Islet of Langerhans (tissue), 1 donor: Measurements from ENCODE around the gene XPA.

Experiments
- FAIRE-seq: peaks from one replicate; lab custom pipeline; 2011; peaks lifted over from hg19 to GRCh38; lab: Jason Lieb, UNC

XPA gene

DNA sequence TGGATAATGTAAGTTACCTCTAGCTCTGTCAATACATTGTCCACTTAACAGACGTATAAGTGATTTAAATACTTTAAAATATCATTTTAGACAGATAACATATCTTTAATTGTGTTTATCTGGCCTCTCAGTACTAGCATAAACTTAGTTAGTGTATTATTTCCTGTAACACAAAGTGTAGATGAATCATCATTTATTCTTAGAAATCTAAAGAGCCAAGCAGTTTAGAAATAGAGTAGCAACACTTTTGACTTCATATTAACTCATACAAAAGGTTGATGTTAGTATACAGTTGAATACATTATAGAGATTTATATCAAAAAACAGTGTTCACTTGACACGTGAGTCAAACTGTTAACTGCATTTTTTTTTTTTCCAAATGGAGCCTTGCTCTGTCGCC is 45.5 kb downstream of the XPA start:
- no peak for FAIRE-seq

DNA sequence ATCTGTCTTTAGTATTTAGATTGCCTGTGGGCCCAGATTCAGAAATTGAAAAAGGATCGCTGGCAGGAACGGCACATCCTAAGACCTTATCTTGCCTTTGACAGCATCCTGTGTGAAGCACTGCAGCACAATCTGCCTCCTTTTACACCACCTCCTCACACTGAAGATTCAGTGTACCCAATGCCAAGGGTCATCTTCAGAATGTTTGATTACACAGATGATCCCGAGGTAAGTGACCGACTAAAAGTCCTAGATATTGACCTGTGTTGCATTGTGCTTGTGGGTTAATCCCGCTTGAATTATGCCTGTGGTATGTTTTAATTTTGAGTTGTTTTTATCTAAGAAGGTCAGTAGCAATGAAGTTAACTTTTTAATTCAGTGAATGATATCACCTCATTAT is 49.1 kb downstream of the XPA start:
- FAIRE-seq: no peak

DNA sequence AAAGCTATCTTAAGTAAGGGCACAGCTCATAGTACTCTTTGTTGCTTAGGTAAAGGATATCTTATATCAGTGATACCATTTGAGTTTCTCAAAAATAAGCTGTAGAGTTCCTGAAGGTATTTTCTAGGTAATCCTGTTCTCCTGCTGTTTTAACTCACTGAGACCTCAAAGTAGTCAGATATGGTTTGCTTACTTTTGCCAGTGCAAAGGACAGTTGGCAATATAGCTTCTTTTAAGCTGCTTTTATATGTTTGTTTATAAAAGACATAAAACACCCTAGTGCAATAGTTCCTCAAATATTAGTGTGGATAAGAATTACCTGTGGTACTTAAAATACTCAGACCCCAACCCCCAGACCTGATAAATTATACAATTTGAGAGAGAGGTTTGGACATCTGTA is 51.4 kb downstream of the XPA start:
- FAIRE-seq: no peak

DNA sequence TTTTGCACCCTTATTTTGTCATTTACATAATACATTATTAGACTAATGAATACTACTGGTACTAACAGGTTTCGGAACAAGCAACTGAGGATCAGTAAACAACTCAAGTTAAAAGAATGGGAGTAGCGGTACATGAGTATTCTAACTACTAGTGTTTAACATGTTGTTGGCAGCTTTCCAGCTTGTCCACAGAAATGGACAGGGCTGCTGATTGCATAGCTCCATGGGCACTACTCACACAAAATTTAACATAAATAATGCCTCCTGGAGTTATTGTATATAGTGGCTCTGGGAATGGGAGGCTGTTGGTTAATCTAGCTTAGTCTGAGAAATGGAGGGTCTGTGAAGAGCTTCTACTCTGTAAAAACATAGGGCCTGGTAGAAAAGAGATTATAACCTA is 56.8 kb downstream of the XPA start:
- no peak for FAIRE-seq

DNA sequence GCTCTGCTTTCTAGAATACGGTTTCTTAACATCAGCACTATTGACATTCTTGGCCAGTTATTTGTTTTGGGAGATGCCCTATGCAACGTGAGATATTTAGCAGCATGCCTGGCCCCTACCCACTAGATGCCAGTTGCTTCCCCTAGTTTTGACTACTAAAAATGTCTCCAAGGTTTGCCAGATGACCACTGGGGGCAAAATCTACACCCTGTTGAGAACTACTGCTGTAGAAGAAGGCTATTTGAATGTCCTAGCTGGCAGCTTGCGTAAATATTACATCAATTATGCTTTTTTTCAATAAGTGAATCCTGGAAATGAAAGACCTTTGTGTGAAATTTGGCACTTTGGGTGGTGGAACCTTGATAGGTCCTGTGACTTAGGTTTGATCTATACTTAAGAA is 58.5 kb downstream of the XPA start:
- FAIRE-seq: no peak

DNA sequence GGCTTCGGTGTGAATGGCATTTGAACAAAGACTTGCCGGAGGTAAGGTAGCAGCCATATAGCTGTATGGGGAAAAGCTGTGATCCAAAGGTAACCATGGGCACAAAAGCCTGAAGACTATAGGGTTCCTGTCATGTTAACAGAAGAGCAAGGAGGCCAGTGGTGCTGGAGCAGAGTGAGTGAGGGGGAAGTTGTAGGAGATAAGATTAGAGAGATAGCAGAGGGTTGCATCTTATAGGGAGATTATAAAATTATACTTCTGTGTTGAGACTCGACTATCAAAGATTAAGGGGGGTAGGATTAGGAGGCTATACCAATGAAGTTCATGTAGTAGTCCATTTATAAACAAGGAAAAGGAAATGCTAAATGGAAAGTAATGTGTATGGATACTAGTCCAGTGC is 60.2 kb downstream of the XPA start:
- no peak for FAIRE-seq

DNA sequence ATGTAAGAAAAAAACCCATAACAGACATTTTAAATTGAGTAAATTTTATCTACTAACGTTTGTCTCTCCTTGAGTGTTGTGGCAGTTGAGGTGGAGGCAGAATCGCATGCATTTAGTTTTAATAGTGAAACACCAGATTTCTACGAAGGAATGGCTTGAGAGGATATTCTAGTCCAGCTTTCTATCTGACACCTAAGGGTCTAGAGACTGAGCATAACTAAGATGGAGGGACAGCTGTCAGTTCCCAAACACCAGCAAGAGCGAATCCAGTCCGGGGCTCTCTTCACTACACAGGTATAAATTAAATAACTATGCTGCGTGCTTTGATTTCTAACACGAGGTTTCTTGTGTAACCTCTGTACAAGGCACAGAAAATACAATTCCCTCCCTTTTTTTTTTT is 62.1 kb downstream of the XPA start:
- FAIRE-seq: no peak

DNA sequence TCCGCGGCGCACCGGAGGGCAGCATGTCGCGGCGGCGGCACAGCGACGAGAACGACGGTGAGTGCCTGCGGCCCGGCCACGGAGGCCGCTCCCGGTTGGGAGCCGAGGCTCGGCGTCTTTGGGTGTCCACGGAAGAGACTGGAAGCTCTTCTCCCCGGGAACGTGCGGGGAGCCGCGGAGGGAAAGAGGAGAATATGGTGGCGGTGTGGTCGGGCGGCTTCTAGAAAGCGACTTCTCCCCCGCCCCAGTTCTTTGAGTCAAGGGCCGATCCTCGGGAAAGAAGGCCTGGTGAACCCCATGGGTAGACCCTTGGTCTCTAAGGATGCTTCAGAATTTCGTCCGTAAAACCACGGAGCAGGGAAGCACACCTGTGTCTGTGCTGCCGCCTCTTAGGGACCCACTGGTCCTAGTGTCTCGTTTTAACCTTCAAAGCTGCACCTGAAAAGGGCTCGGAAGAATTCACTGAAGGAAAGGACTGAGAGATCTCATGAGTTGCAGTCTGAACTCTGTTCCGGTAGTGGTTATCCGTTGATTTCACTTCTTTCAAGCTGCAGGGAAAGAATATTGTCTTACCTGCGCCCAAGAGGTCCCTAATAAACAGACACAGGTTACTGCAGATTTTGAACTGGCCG is 63.2 kb downstream of the XPA start:
- FAIRE-seq: no peak

DNA sequence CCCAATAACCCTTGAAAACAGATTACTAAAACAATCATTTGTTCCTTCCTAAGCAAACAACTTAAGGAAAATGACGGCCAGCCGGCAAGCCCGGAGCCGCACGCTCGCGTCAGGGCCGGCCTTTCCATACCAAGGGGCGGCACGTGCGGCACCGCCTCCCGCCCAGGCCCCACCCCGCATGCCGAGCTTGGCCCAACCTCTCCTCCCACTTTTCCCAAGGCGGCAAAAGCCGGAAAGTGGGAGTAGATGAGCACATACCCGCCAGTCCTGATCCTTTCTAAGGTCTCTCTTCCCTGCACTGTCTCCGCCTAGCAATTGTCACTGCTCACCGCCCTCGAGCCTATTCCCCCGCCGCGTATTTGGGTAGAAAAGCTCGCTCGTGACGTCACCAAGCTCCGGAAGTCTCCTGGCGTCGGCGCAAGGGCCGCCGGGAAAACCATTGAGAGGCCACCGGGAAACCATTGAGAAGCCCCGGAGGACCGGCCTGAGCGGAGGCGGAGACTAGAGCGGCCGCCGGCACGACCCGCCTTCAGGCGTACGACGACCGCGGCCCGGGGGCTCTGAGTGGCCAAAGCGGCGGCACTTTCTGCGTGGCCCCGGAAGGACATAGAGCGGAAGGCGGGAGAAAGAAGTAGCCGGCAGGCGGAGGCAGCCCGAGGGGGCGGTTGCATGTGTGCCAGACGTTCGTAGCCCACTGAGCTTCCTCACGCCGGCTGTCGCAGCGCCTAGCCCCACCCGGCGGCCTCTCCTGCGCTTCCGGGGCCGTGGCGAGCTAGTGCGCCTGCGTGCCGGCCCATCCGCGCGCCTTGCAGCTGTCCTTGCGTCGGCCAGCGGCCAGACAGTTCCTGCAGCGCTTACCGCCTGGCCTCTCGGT is 63.9 kb downstream of the XPA start, which contains the start of the genes NCBP1 and TSTD2:
Gene NCBP1 (plus strand): TSS at position 837 of the 874 bp plus-strand sequence. CDS start 61 bp downstream, outside the sequence.
Gene TSTD2 (minus strand): TSS at position 384 of the 874 bp plus-strand sequence. CDS start 5,806 bp downstream, outside the sequence.
- FAIRE-seq: no peak

DNA sequence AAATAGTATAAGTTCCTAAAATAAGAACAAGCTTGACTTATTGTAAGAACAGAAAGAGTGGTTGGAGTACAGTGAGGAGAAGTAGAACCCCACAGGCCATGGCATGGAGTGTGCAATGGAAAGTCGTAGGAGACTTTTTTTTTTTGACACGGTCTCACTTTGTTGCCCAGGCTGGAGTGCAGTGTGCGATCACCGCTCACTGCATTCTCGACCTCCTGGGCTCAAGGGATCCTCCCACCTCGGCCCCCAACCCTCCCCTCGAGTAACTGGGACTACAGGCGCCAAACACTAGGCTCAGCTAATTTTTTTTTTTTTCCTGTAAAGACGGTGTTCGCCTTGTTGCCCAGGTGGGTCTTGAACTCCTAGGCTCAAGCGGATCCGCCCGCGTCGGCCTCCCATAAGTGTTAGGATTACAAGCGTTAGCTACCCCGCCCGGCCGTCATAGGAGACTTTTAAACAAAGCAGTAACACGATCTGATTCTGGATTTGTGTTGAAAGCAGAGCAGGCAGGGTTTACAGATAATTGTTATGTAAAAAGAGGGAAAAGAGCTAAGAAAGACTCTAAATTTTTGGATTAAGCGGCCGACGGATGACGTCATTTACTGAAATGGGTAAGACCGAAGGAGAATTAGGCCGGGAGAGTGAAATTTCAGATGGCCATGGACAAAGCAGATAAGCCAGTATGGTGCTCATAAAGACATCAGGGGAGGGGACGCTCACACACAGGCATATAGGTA is 64.7 kb downstream of the XPA start:
- FAIRE-seq: no peak

DNA sequence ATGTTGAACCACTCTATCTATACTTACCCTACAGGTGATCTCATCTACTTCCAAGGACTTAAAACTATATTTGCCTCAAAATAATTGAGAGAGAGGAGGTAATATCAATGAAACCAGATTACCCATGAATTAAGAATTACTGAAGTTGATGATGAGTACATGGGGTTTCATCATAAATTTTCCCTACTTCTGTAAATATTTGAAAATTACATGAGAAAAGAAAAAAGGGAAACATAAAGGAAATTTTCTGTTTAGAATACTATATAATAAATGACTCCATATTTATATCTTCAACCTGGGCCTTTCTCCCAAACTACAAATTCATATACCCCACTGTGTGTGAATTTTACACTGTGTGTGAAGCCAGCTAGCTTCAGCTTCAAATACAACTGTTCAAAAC is 66.5 kb downstream of the XPA start:
- FAIRE-seq: no peak

DNA sequence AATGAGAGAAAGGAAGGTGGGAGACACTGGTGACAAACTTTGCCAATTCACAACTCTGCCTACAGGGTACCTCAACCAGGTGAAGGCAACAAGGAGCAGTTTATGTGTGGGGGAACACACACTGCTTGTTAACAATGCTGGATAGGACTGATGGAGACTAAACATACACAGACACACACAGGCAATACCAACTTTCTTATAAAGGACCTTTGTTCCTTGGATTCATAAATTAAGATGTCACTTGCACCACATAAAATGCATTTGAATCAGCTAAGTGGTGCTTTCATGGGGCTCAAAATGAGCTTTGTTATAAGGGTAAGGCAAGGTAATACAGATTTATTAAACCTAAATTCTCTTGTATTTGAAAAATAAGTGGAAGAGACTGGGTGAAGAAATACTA is 68.0 kb downstream of the XPA start:
- no peak for FAIRE-seq

DNA sequence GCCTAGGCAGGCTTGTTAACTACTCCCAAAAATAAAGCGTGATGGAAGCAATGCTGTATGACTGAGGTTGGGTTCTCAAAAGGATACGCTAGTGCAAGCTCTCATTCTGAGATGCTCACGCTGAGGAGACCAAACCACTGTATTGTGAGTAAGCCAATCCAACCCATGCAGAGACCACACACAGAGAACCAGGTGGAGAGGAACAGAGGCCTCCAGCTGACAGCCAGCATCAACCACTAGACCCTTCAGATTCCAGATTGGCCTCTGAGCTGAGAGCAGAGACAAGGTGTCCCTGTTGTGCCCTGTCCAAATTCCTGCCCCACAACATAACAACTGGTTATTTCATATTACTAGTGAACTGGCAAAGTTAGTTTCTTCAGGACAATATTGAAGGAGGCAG is 68.5 kb downstream of the XPA start:
- FAIRE-seq: no peak

DNA sequence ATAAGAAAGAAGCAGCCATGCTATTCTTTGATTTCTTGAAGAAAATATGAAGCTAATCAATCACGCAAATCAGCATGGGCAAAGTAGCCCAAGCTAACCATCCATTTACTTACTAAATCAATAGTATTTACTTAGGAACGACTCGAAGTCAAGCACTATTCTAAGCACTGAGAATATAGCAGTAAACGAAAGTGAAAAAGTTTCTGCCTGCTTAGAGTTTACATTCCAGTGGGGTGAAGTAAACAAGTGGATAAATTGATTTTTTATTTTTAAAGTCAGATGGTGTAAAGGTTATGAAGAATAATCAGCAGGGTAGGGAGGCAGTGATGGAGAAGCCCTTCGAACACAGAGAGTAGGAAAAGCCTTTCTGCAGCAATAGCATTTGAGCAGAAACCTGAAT is 69.5 kb downstream of the XPA start:
- no peak for FAIRE-seq

DNA sequence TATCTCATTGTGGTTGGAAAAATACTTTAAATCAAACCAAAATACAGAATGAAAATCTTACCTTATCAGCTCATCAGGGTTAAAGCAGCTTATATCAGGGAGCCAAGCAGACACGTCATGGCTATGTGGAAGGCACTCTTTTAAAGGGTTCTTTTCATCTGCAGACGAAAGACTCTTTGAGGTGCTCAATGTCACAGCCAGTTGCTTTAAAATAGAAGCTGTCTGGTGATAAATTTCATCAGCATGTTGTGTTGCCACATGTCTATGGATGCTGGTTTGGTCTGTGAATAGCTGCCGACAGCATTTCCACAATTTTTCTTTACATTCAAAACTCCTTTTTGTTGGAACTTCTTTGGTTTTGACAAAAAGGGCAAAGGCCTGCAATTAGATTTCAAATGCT is 71.5 kb downstream of the XPA start:
- FAIRE-seq: no peak
